Loucy (cell line): ENCODE measurements around the gene CRACDL.

Source experiments
- H2AFZ ChIP-seq: fragments of 200-600 bp; sonication (generic); 2 replicates; pipeline ENCODE4 v1.6.0; 2016; ENCODE audit warnings: antibody characterized with exemption, mild to moderate bottlenecking, low read length, moderate library complexity
- H3F3A ChIP-seq: fragments of 200-600 bp; 2 replicates; pipeline ENCODE4 v1.6.0; 2016; ENCODE audit warnings: antibody characterized with exemption, low read depth, mild to moderate bottlenecking
- H3K27me3 ChIP-seq: fragments of 200-600 bp; sonication (generic); 2 replicates; pipeline ENCODE4 v1.6.1; 2014; ENCODE audit warnings: low read length, mild to moderate bottlenecking; ENCODE audit not compliant: insufficient read depth, poor library complexity, severe bottlenecking
- H3K36me3 ChIP-seq: fragments of 200-600 bp; sonication (generic); 2 replicates; pipeline ENCODE4 v1.6.1; 2016; ENCODE audit warnings: low read length; ENCODE audit not compliant: insufficient read depth
- H3K4me1 ChIP-seq: fragments of 200-600 bp; sonication (generic); 2 replicates; pipeline ENCODE4 v1.5.1; 2014; ENCODE audit warnings: low read length, mild to moderate bottlenecking; ENCODE audit not compliant: insufficient read depth, poor library complexity, severe bottlenecking
- H3K4me2 ChIP-seq: fragments of 200-600 bp; sonication (generic); 2 replicates; pipeline ENCODE4 v1.6.0; 2014; ENCODE audit warnings: antibody characterized with exemption, low read length, low read depth, mild to moderate bottlenecking; ENCODE audit not compliant: poor library complexity, severe bottlenecking
- H3K4me3 ChIP-seq: fragments of 200-600 bp; sonication (generic); 2 replicates; pipeline ENCODE4 v1.5.1; 2014; ENCODE audit warnings: low read length, mild to moderate bottlenecking, mixed read lengths; ENCODE audit not compliant: poor library complexity, severe bottlenecking
- H3K79me2 ChIP-seq: fragments of 200-600 bp; sonication (generic); 2 replicates; pipeline ENCODE4 v1.6.1; 2014; ENCODE audit warnings: low read length; ENCODE audit not compliant: insufficient read depth
- H3K9ac ChIP-seq: fragments of 200-600 bp; sonication (generic); 2 replicates; pipeline ENCODE4 v1.6.0; 2014; ENCODE audit warnings: mild to moderate bottlenecking, low read depth, low read length, moderate library complexity; ENCODE audit not compliant: poor library complexity, severe bottlenecking
- H3K9me2 ChIP-seq: fragments of 200-600 bp; sonication (generic); replicated peaks from 2 replicates; pipeline ENCODE4 v1.6.1; 2016; ENCODE audit warnings: low read depth, low read length, mixed read lengths
- H3K9me3 ChIP-seq: fragments of 200-600 bp; sonication (generic); 2 replicates; pipeline ENCODE4 v1.6.1; 2014; ENCODE audit warnings: mild to moderate bottlenecking, antibody characterized with exemption, low read length, low read depth; ENCODE audit not compliant: insufficient read depth
- H4K20me1 ChIP-seq: fragments of 200-600 bp; sonication (generic); 2 replicates; pipeline ENCODE4 v1.6.0; 2014; ENCODE audit warnings: antibody characterized with exemption, low read length, mild to moderate bottlenecking; ENCODE audit not compliant: insufficient read depth, poor library complexity, severe bottlenecking
- CTCF ChIP-seq: fragments of 200-600 bp; sonication (generic); conservative IDR thresholded peaks from 2 replicates; pipeline ENCODE4 v1.5.1; 2014; ENCODE audit warnings: mild to moderate bottlenecking, antibody characterized with exemption, low read length
- EZH2phosphoT487 ChIP-seq: fragments of 200-600 bp; IDR thresholded peaks from 2 replicates; pipeline ENCODE4 v1.6.1; 2018; ENCODE audit warnings: antibody characterized with exemption, mild to moderate bottlenecking, moderate library complexity, borderline replicate concordance

Gene CRACDL

DNA sequence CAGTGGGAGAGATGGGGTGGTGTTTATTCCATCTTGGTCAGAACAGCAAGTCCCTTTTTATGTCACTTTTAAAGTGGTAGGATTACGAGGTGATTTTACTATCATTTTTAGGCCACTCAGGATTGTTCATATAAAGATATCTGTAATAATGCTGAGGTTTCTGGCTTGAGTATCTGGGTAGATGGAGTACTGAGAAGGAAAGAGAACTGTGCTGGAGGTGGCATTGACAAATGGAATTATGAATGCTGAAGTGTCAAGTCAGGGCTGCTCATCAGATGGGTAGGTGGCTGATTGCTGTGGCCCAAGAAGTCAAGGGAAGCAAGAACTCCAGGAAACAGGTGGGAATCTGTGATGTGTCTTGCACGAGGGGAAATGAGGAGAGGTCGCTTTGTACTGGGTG, 119.7 kb downstream of the CRACDL start:
- H3K4me1 ChIP-seq, result peaks cover 4% of the 10 kb centered on the region
- H3K27me3 ChIP-seq, result no peaks in the 10 kb centered on the region
- no peaks in the 10 kb centered on the region for H3F3A ChIP-seq
- no peak overlapping the region for H3K4me3 ChIP-seq
- no peak overlapping the region for H2AFZ ChIP-seq
- H3K79me2 ChIP-seq, result no peaks in the 10 kb centered on the region
- no peaks in the 10 kb centered on the region for H3K9me2 ChIP-seq
- H3K9me3 ChIP-seq, result no peaks in the 10 kb centered on the region
- TF ChIP-seq EZH2phosphoT487 (no peak), CTCF (no peak)
- no peaks in the 10 kb centered on the region for H3K36me3 ChIP-seq
- no peak overlapping the region for H3K4me2 ChIP-seq
- H3K9ac ChIP-seq, result no peak overlapping the region
- no peaks in the 10 kb centered on the region for H4K20me1 ChIP-seq

GRCh38 chr2:98815795-98816194, 120.2 kb downstream of the CRACDL start:
- no peak overlapping the region for H3K4me2 ChIP-seq
- no peaks in the 10 kb centered on the region for H4K20me1 ChIP-seq
- H3K9ac ChIP-seq, result no peak overlapping the region
- H2AFZ ChIP-seq, result no peak overlapping the region
- no peaks in the 10 kb centered on the region for H3K27me3 ChIP-seq
- peaks cover 4% of the 10 kb centered on the region for H3K4me1 ChIP-seq
- H3K79me2 ChIP-seq, result no peaks in the 10 kb centered on the region
- H3K9me2 ChIP-seq, result no peaks in the 10 kb centered on the region
- TF ChIP-seq CTCF, result no peak
- TF ChIP-seq EZH2phosphoT487, result no peak
- no peaks in the 10 kb centered on the region for H3K9me3 ChIP-seq
- H3K36me3 ChIP-seq, result no peaks in the 10 kb centered on the region
- H3F3A ChIP-seq, result no peaks in the 10 kb centered on the region
- H3K4me3 ChIP-seq, result no peak overlapping the region

GRCh38 chr2:98811766-98812165, 124.3 kb downstream of the CRACDL start:
- H3K4me3 ChIP-seq, result no peak overlapping the region
- H3K4me2 ChIP-seq, result no peak overlapping the region
- no peak overlapping the region for H3K9ac ChIP-seq
- no peaks in the 10 kb centered on the region for H3K9me2 ChIP-seq
- TF ChIP-seq CTCF (no peak), EZH2phosphoT487 (no peak)
- no peaks in the 10 kb centered on the region for H3K27me3 ChIP-seq
- no peaks in the 10 kb centered on the region for H3F3A ChIP-seq
- H4K20me1 ChIP-seq, result no peaks in the 10 kb centered on the region
- H3K9me3 ChIP-seq, result no peaks in the 10 kb centered on the region
- H3K4me1 ChIP-seq, result peaks cover 10% of the 10 kb centered on the region
- no peaks in the 10 kb centered on the region for H3K79me2 ChIP-seq
- H2AFZ ChIP-seq, result no peak overlapping the region
- H3K36me3 ChIP-seq, result no peaks in the 10 kb centered on the region
